Measurements from ENCODE around the gene WSCD1.

The WSCD1 gene

GRCh38 chr17:6044261-6044660 is 25.9 kb upstream of the WSCD1 start:
- H3K27ac Mint-ChIP-seq, result no peak overlapping the region
- H3K36me3 Mint-ChIP-seq (ENCODE audit: low read depth), result no peaks in the 10 kb centered on the region
- no peak overlapping the region for H3K4me3 Mint-ChIP-seq
- H3K4me1 Mint-ChIP-seq, result peaks cover 27% of the 10 kb centered on the region
- H3K27me3 Mint-ChIP-seq (ENCODE audit: low read depth, poor library complexity), result peaks cover 13% of the 10 kb centered on the region
- TF ChIP-seq, protein P1, sequence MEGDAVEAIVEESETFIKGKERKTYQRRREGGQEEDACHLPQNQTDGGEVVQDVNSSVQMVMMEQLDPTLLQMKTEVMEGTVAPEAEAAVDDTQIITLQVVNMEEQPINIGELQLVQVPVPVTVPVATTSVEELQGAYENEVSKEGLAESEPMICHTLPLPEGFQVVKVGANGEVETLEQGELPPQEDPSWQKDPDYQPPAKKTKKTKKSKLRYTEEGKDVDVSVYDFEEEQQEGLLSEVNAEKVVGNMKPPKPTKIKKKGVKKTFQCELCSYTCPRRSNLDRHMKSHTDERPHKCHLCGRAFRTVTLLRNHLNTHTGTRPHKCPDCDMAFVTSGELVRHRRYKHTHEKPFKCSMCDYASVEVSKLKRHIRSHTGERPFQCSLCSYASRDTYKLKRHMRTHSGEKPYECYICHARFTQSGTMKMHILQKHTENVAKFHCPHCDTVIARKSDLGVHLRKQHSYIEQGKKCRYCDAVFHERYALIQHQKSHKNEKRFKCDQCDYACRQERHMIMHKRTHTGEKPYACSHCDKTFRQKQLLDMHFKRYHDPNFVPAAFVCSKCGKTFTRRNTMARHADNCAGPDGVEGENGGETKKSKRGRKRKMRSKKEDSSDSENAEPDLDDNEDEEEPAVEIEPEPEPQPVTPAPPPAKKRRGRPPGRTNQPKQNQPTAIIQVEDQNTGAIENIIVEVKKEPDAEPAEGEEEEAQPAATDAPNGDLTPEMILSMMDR (IDR thresholded peaks at IDR 0.05), result no peak
- DNase-seq, result no peak
- H3K9me3 Mint-ChIP-seq, result peaks cover 6% of the 10 kb centered on the region

GRCh38 chr17:6045621-6046357 is 24.4 kb upstream of the WSCD1 start:
- TF ChIP-seq, protein P1 (IDR thresholded peaks at IDR 0.05), result no peak
- Mint-ChIP-seq H3K27me3 (ENCODE audit: low read depth, poor library complexity) (peaks cover 15% of the 10 kb centered on the region), H3K4me1 (peaks cover 18% of the 10 kb centered on the region), H3K4me3 (no peak overlapping the region), H3K9me3 (peaks cover 4% of the 10 kb centered on the region), H3K36me3 (ENCODE audit: low read depth) (no peaks in the 10 kb centered on the region), H3K27ac (no peak overlapping the region)
- no peak for DNase-seq

DNA sequence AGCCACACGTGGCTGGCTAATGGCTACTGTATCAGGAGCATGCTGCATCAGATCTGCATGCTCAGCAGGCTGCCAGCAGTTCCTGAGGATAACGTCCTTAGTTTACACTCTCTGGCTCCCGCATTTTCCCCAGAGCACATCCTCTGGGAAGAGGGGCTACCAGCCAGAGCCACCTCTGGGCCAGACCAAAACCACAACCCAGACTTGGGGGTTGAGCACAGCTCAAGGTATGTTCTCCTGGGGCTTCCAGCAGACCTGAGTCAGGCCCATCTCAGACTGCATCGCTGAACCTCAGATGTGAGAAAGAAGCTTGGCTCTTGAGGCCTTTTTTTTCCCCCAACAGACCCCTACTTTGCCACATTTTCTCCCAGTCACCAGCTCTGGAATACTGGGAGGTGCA is 23.7 kb upstream of the WSCD1 start:
- Mint-ChIP-seq H3K4me3 (no peak overlapping the region), H3K27me3 (ENCODE audit: low read depth, poor library complexity) (peaks cover 18% of the 10 kb centered on the region), H3K9me3 (peaks cover 4% of the 10 kb centered on the region), H3K36me3 (ENCODE audit: low read depth) (no peaks in the 10 kb centered on the region), H3K4me1 (peaks cover 13% of the 10 kb centered on the region), H3K27ac (no peak overlapping the region)
- TF ChIP-seq, protein P1 (IDR thresholded peaks at IDR 0.05), result no peak
- DNase-seq, result no peak

DNA sequence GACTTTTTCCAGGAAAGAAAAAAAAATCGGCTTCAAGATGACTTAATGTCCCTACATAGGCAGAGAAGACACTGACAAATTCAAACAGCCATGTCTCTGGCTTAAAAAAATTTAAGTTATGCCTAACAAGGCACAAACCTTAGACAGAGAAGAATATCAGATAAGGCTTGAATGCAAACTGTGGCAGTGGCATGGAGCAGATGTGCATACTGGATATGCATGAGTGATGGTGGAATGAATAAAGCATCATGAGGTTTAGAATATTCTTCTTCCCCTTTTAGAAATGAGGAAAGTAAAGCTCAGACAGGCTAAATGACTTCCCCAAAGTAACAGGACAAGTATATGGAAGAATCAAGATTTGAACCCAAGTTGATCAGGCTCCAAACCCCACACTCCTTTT is 23.2 kb upstream of the WSCD1 start:
- Mint-ChIP-seq H3K9me3 (peaks cover 4% of the 10 kb centered on the region), H3K27ac (no peak overlapping the region), H3K36me3 (ENCODE audit: low read depth) (no peaks in the 10 kb centered on the region), H3K4me1 (peaks cover 11% of the 10 kb centered on the region), H3K27me3 (ENCODE audit: low read depth, poor library complexity) (peaks cover 15% of the 10 kb centered on the region), H3K4me3 (no peak overlapping the region)
- TF ChIP-seq, protein P1 (IDR thresholded peaks at IDR 0.05), result no peak
- DNase-seq, result no peak

GRCh38 chr17:6047966-6048365 is 22.2 kb upstream of the WSCD1 start:
- no peak overlapping the region for H3K27ac Mint-ChIP-seq
- H3K36me3 Mint-ChIP-seq (ENCODE audit: low read depth), result no peaks in the 10 kb centered on the region
- no peak for DNase-seq

More at GRCh38 chr17:6047966-6048365, 22.2 kb upstream of the WSCD1 start:
- Mint-ChIP-seq H3K4me3 (no peak overlapping the region), H3K9me3 (peaks cover 4% of the 10 kb centered on the region), H3K4me1 (peaks cover 7% of the 10 kb centered on the region), H3K27me3 (ENCODE audit: low read depth, poor library complexity) (peaks cover 20% of the 10 kb centered on the region)
- TF ChIP-seq, protein P1 (IDR thresholded peaks at IDR 0.05), result no peak

All from nephron progenitor cell (in vitro differentiated cells).